Kidney (tissue), 14 donors: ENCODE data around the gene ZC3HAV1L. TPM values are rescaled to one million over a fixed set of nuclear protein-coding genes. Genes with fewer than 3 reads are reported as not detected.

Experiments
- DNase-seq, 5 donors: peaks; one replicate each; pipeline ENCODE4 v3.0.0-alpha.2; 2013 to 2020
- FAIRE-seq: peaks from 2 replicates; lab custom pipeline; 2012; peaks lifted over from hg19 to GRCh38; lab: Jason Lieb, UNC
- H3K27ac ChIP-seq, 2 donors: one replicate each; pipeline ENCODE4 v1.7.0; 2013; ENCODE audit warnings: low read depth in 2 of 2, low read length in 2 of 2, inconsistent platforms in 1 of 2
- H3K27me3 ChIP-seq: one replicate; pipeline ENCODE4 v1.7.1; 2013; ENCODE audit warnings: low read length, inconsistent platforms; ENCODE audit not compliant: control insufficient read depth, insufficient read depth
- H3K36me3 ChIP-seq, 3 donors: one replicate each; pipeline versions ENCODE4 v1.7.0 to v1.7.1; 2013; ENCODE audit warnings: low read length in 3 of 3, control low read depth in 1 of 3, inconsistent platforms in 1 of 3; ENCODE audit not compliant: insufficient read depth in 3 of 3, control insufficient read depth in 2 of 3
- H3K4me1 ChIP-seq, 3 donors: one replicate each; pipeline versions ENCODE4 v1.7.0 to v1.7.1; 2013; ENCODE audit warnings: low read length in 3 of 3, inconsistent platforms in 1 of 3, low read depth in 1 of 3; ENCODE audit not compliant: control insufficient read depth in 2 of 3, insufficient read depth in 2 of 3
- H3K4me3 ChIP-seq, 3 donors: one replicate each; pipeline versions ENCODE4 v1.7.0 to v1.8.1; 2013; ENCODE audit warnings: low read length in 3 of 3, control low read depth in 1 of 3, inconsistent platforms in 1 of 3
- H3K9ac ChIP-seq, 3 donors: one replicate each; pipeline versions ENCODE4 v1.7.0 to v1.7.1; 2013; ENCODE audit warnings: low read length in 3 of 3, control low read depth in 1 of 3, inconsistent platforms in 1 of 3
- H3K9me3 ChIP-seq, 3 donors: one replicate each; pipeline versions ENCODE4 v1.7.0 to v1.7.1; 2013; ENCODE audit warnings: low read length in 3 of 3, control low read depth in 1 of 3, inconsistent platforms in 1 of 3; ENCODE audit not compliant: control insufficient read depth in 2 of 3, insufficient read depth in 1 of 3
- CTCF ChIP-seq: IDR thresholded peaks from 3 replicates; pipeline ENCODE4 v1.5.1; 2012; ENCODE audit warnings: mild to moderate bottlenecking, moderate library complexity, borderline replicate concordance; ENCODE audit not compliant: insufficient read depth; ENCODE audit errors: extremely low read depth
- intact Hi-C: fragments of 100-400 bp; cut with DNase I; formaldehyde crosslinking; loops from one replicate; pipeline ENCODE4 v1.11.1; 2022
- polyA plus RNA-seq: library from polyadenylated mRNA; stranded (reverse); fragments of 350-450 nt; fragmentation: Illumina TruSeq; extraction: RNeasy Lipid Tissue Mini Kit (QIAGEN cat#74804); gene quantifications from one replicate; pipeline ENCODE4 v1.2.3, GENCODE V29; 2014; ENCODE audit warnings: low read depth, low replicate concordance; ENCODE audit not compliant: insufficient read depth
- total RNA-seq: library from RNA; stranded (reverse); fragmentation: NEBNext Ultra II Directional; extraction: Animal tissue kit (Norgen Biotek cat#: 25700); gene quantifications from one replicate; pipeline ENCODE4 v1.2.1, GENCODE V29; 2021
- donor health status: control.
- donor health status: control.
- donor health status: control.
- donor health status: control.
- donor health status: control.
- donor health status: DM: yes; HTN: yes; CAD: no.
- donor health status: Normal renal cell carcinoma (clear cell type).

ZC3HAV1L gene
- total and polyA plus RNA-seq, 2 donors from 2014 or later: 0.37 to 16.1 TPM

- FAIRE-seq: no peak
- no peak for TF ChIP-seq CTCF
- intact Hi-C loops: no loop called here
- Histone ChIP-seq H3K4me1 (no peaks in the 10 kb centered on the region), H3K4me3 (no peak overlapping the region), H3K9ac (no peak overlapping the region), H3K27ac (no peak overlapping the region), H3K27me3 (no peaks in the 10 kb centered on the region), H3K36me3 (peaks cover 2 to 11% (median 8%) of the 10 kb centered on the region in 3 donors), H3K9me3 (no peaks in the 10 kb centered on the region)
- no peak for DNase-seq
Observed at GRCh38 chr7:139023076-139023475, 12.8 kb downstream of the ZC3HAV1L start.

- FAIRE-seq (no peak), DNase-seq (no peak)
- Histone ChIP-seq H3K9ac (no peak overlapping the region), H3K27ac (no peak overlapping the region), H3K36me3 (peaks cover 2 to 11% (median 8%) of the 10 kb centered on the region in 3 donors), H3K4me3 (no peak overlapping the region), H3K9me3 (no peaks in the 10 kb centered on the region), H3K4me1 (no peaks in the 10 kb centered on the region), H3K27me3 (no peaks in the 10 kb centered on the region)
- TF ChIP-seq CTCF: no peak
- intact Hi-C loops: no loop called here
Observed at GRCh38 chr7:139022286-139022685, 13.6 kb downstream of the ZC3HAV1L start.

- no peaks in the 10 kb centered on the region for H3K4me1 ChIP-seq
- H3K27me3 ChIP-seq: no peaks in the 10 kb centered on the region
- no peaks in the 10 kb centered on the region for H3K9me3 ChIP-seq
- no peak for TF ChIP-seq CTCF
- DNase-seq: no peak
- FAIRE-seq: no peak
- no peak overlapping the region for H3K9ac ChIP-seq
- no peak overlapping the region for H3K27ac ChIP-seq
- intact Hi-C loops: no loop called here
- H3K36me3 ChIP-seq: peaks cover 0 to 2% (median 0%) of the 10 kb centered on the region in 3 donors
- H3K4me3 ChIP-seq: no peak overlapping the region
Observed at GRCh38 chr7:139018910-139019309, 16.9 kb downstream of the ZC3HAV1L start.

- intact Hi-C loops: no loop called here
- H3K27me3 ChIP-seq: no peaks in the 10 kb centered on the region
- peak; percentile 53 for TF ChIP-seq CTCF
- H3K4me1 ChIP-seq: no peaks in the 10 kb centered on the region
- no peaks in the 10 kb centered on the region for H3K36me3 ChIP-seq
- no peak overlapping the region for H3K27ac ChIP-seq
- DNase-seq (peak in 4 of 5 donors; percentile 47 to 84 (median 68)), FAIRE-seq (no peak)
- no peaks in the 10 kb centered on the region for H3K9me3 ChIP-seq
- H3K4me3 ChIP-seq: no peak overlapping the region
- no peak overlapping the region for H3K9ac ChIP-seq
Observed at GRCh38 chr7:139016931-139017511, 18.8 kb downstream of the ZC3HAV1L start.
